ENCODE data around the gene UQCRQ. TPM values are rescaled to one million over a fixed set of nuclear protein-coding genes. Genes with fewer than 3 reads are reported as not detected.

UQCRQ gene
- total RNA-seq, 2 experiments from 2014 or later = 558 to 566 TPM

- TF ChIP-seq CTCF (IDR thresholded peaks at IDR 0.05) = no peak
- H3K9me3 Mint-ChIP-seq = no peaks in the 10 kb centered on the region
- no peaks in the 10 kb centered on the region for H3K36me3 Mint-ChIP-seq (ENCODE audit: low read depth)
- H3K27ac Mint-ChIP-seq = no peak overlapping the region
- H3K27me3 Mint-ChIP-seq = peaks cover 37% of the 10 kb centered on the region
- DNase-seq (no peak), ATAC-seq (no peak)
- POLR2A ChIA-PET = interaction anchor here (0.6 kb wide), 1 partner anchor 10 kb away, joined by 3 read pairs; no protein-coding TSS in a partner anchor
- peak overlapping the region; percentile 66 for H3K4me3 Mint-ChIP-seq
- peaks cover 5% of the 10 kb centered on the region for H3K4me1 Mint-ChIP-seq (ENCODE audit: low read depth)
- CTCF ChIA-PET = interaction anchor here (0.6 to 2.5 kb wide), 6 partner anchors 18 to 793 kb away, joined by 3 to 10 read pairs (median 5); no protein-coding TSS in a partner anchor
- intact Hi-C loops (cut with micrococcal nuclease) = no loop called here
These were observed 35.2 kb upstream of the UQCRQ start for GRCh38 chr5:132831095-132831860.

- Mint-ChIP-seq H3K4me3 (no peak overlapping the region), H3K27ac (no peak overlapping the region), H3K27me3 (peaks cover 25% of the 10 kb centered on the region), H3K9me3 (no peaks in the 10 kb centered on the region), H3K36me3 (ENCODE audit: low read depth) (no peaks in the 10 kb centered on the region), H3K4me1 (ENCODE audit: low read depth) (peaks cover 5% of the 10 kb centered on the region)
- DNase-seq (no peak), ATAC-seq (no peak)
- ChIA-PET POLR2A (no interaction called here), CTCF (interaction anchor here (1.0 to 4.3 kb wide), 2 partner anchors 12 to 51 kb away, joined by 3 to 19 read pairs; no protein-coding TSS in a partner anchor)
- intact Hi-C loops (cut with micrococcal nuclease) = no loop called here
- no peak for TF ChIP-seq CTCF (IDR thresholded peaks at IDR 0.05)
These were observed 33.8 kb upstream of the UQCRQ start for GRCh38 chr5:132832612-132833011.

GRCh38 chr5:132834057-132834456 is 32.4 kb upstream of the UQCRQ start:
- intact Hi-C loops (cut with micrococcal nuclease) = no loop called here
- no peaks in the 10 kb centered on the region for H3K9me3 Mint-ChIP-seq
- H3K36me3 Mint-ChIP-seq (ENCODE audit: low read depth) = no peaks in the 10 kb centered on the region
- H3K4me1 Mint-ChIP-seq (ENCODE audit: low read depth) = peaks cover 4% of the 10 kb centered on the region
- no peak overlapping the region for H3K27ac Mint-ChIP-seq
- ATAC-seq (no peak), DNase-seq (no peak)
- H3K4me3 Mint-ChIP-seq = no peak overlapping the region
- no peak for TF ChIP-seq CTCF (IDR thresholded peaks at IDR 0.05)
- H3K27me3 Mint-ChIP-seq = peaks cover 15% of the 10 kb centered on the region
- ChIA-PET POLR2A (no interaction called here), CTCF (interaction anchor here (0.7 to 4.3 kb wide), 4 partner anchors 14 to 49 kb away, joined by 3 to 19 read pairs (median 4); no protein-coding TSS in a partner anchor)

GRCh38 chr5:132836852-132837251 is 29.6 kb upstream of the UQCRQ start:
- no peak overlapping the region for H3K4me3 Mint-ChIP-seq
- H3K4me1 Mint-ChIP-seq (ENCODE audit: low read depth) = no peaks in the 10 kb centered on the region
- H3K36me3 Mint-ChIP-seq (ENCODE audit: low read depth) = no peaks in the 10 kb centered on the region
- no peaks in the 10 kb centered on the region for H3K9me3 Mint-ChIP-seq
- CTCF ChIA-PET = interaction anchor here (1.6 kb wide), 1 partner anchor 17 kb away, joined by 3 read pairs; no protein-coding TSS in a partner anchor
- ATAC-seq (no peak), DNase-seq (no peak)
- intact Hi-C loops (cut with micrococcal nuclease) = no loop called here
- no peak for TF ChIP-seq CTCF (IDR thresholded peaks at IDR 0.05)
- H3K27ac Mint-ChIP-seq = no peak overlapping the region
- peaks cover 4% of the 10 kb centered on the region for H3K27me3 Mint-ChIP-seq
- POLR2A ChIA-PET = no interaction called here

GRCh38 chr5:132837868-132838267 is 28.6 kb upstream of the UQCRQ start:
- ChIA-PET CTCF (interaction anchor here (1.6 kb wide), 1 partner anchor 18 kb away, joined by 3 read pairs; no protein-coding TSS in a partner anchor), POLR2A (no interaction called here)
- ATAC-seq (no peak), DNase-seq (no peak)
- no peaks in the 10 kb centered on the region for H3K36me3 Mint-ChIP-seq (ENCODE audit: low read depth)
- no peaks in the 10 kb centered on the region for H3K9me3 Mint-ChIP-seq
- intact Hi-C loops (cut with micrococcal nuclease) = no loop called here
- no peaks in the 10 kb centered on the region for H3K4me1 Mint-ChIP-seq (ENCODE audit: low read depth)
- no peak for TF ChIP-seq CTCF (IDR thresholded peaks at IDR 0.05)
- H3K4me3 Mint-ChIP-seq = no peak overlapping the region
- H3K27me3 Mint-ChIP-seq = peaks cover 2% of the 10 kb centered on the region
- H3K27ac Mint-ChIP-seq = no peak overlapping the region
